NCI-H2107 (cell line): ENCODE measurements around the gene EDDM3A.
"Not testable (repeated sequence)": the region's sequence is repeated elsewhere in the genome, so short reads cannot be mapped to it uniquely, and the experiment has no call there.

ENCODE experiments used
- DNase-seq: peaks from one replicate; lab custom pipeline; 2025; lab: John Stamatoyannopoulos, UW

EDDM3A gene

GRCh38 chr14:20745571-20746358, at the start of gene EDDM3A:
EDDM3A (plus strand) TSS chr14:20745887; CDS start chr14:20747581, 1,694 bp downstream.
- no peak for DNase-seq

GRCh38 chr14:20696764-20697163, 48.9 kb upstream of the EDDM3A start:
- DNase-seq: no peak

GRCh38 chr14:20697273-20698017, 48.2 kb upstream of the EDDM3A start:
- DNase-seq: peak; percentile 46

- no peak for DNase-seq
These were observed 47.7 kb upstream of the EDDM3A start for GRCh38 chr14:20698018-20698329.

- no peak for DNase-seq
These were observed 46.8 kb upstream of the EDDM3A start for GRCh38 chr14:20698934-20699333.

GRCh38 chr14:20699931-20700330, 45.8 kb upstream of the EDDM3A start:
- DNase-seq: no peak

- DNase-seq: not testable (repeated sequence)
These were observed 44.7 kb upstream of the EDDM3A start for GRCh38 chr14:20700965-20701364.

GRCh38 chr14:20706657-20707355, 38.9 kb upstream of the EDDM3A start:
- DNase-seq: no peak

GRCh38 chr14:20707622-20708021, 38.1 kb upstream of the EDDM3A start:
- DNase-seq: no peak

- no peak for DNase-seq
These were observed 34.4 kb upstream of the EDDM3A start for GRCh38 chr14:20711261-20711660.

- DNase-seq: no peak
These were observed 34.0 kb upstream of the EDDM3A start for GRCh38 chr14:20711685-20712084.

- DNase-seq: no peak
These were observed 32.8 kb upstream of the EDDM3A start for GRCh38 chr14:20712904-20713303.

- no peak for DNase-seq
These were observed 31.0 kb upstream of the EDDM3A start for GRCh38 chr14:20714593-20715250.

- DNase-seq: no peak
These were observed 25.9 kb upstream of the EDDM3A start for GRCh38 chr14:20719777-20720176.

GRCh38 chr14:20720741-20721140, 24.9 kb upstream of the EDDM3A start:
- DNase-seq: no peak

GRCh38 chr14:20722016-20722415, 23.7 kb upstream of the EDDM3A start:
- DNase-seq: no peak

- DNase-seq: no peak
These were observed 22.2 kb upstream of the EDDM3A start for GRCh38 chr14:20723488-20723887.

GRCh38 chr14:20726121-20726520, 19.6 kb upstream of the EDDM3A start:
- not testable (repeated sequence) for DNase-seq

GRCh38 chr14:20726531-20726930, 19.2 kb upstream of the EDDM3A start:
- no peak for DNase-seq

- no peak for DNase-seq
These were observed 14.8 kb upstream of the EDDM3A start for GRCh38 chr14:20730891-20731290.

GRCh38 chr14:20732477-20732876, 13.2 kb upstream of the EDDM3A start:
- no peak for DNase-seq

GRCh38 chr14:20732979-20733635, 12.6 kb upstream of the EDDM3A start:
- DNase-seq: no peak
